Right lobe of liver (tissue), 6 donors: ENCODE results near the gene HERPUD2. TPM values are rescaled to one million over a fixed set of nuclear protein-coding genes. Genes with fewer than 3 reads are reported as not detected.
A peak's percentile ranks its signal among the peaks of the same experiment; 100 is the strongest.

Experiments used
- ATAC-seq, 4 donors: fragments of 200-7000 bp; cut with Tn5 transposase; one replicate each; pipeline ENCODE4 v1.9.1; 2020; ENCODE audit warnings: mild to moderate bottlenecking in 4 of 4, moderate library complexity in 4 of 4
- DNase-seq, 3 donors: peaks; one replicate each; pipeline ENCODE4 v3.0.0-alpha.2; 2020
- H3K27ac ChIP-seq, 3 donors: fragments of 200-600 bp; one replicate each; pipeline ENCODE4 v1.8.0; 2022
- H3K27me3 ChIP-seq, 2 donors: fragments of 200-600 bp; one replicate each; pipeline ENCODE4 v1.8.0; 2022
- H3K36me3 ChIP-seq, 4 donors: fragments of 200-600 bp; sonication (generic) in 1 of 4; one replicate each; pipeline versions ENCODE4 v1.5.1 to v1.8.0; 2017 to 2022; ENCODE audit warnings: control low read depth in 1 of 4
- H3K4me1 ChIP-seq, 4 donors: fragments of 200-600 bp; sonication (generic) in 1 of 4; one replicate each; pipeline versions ENCODE4 v1.5.1 to v1.8.0; 2017 to 2022; ENCODE audit warnings: control low read depth in 1 of 4
- H3K4me3 ChIP-seq, 3 donors: fragments of 200-600 bp; one replicate each; pipeline ENCODE4 v1.8.0; 2022
- H3K9me3 ChIP-seq, 4 donors: fragments of 200-600 bp; sonication (generic) in 1 of 4; one replicate each; pipeline versions ENCODE4 v1.5.1 to v1.8.0; 2017 to 2022; ENCODE audit warnings: control low read depth in 1 of 4
- CTCF ChIP-seq, 4 donors: fragments of 200-600 bp in 3 of 4; fragments of 450-650 bp in 1 of 4; IDR thresholded peaks; one replicate each; pipeline versions ENCODE4 v1.5.1 to v1.8.0; 2016 to 2022; ENCODE audit warnings: antibody characterized with exemption in 4 of 4, mild to moderate bottlenecking in 2 of 4
- POLR2A ChIP-seq: fragments of 450-650 bp; IDR thresholded peaks from one replicate; pipeline ENCODE4 v1.6.1; 2017; ENCODE audit warnings: antibody characterized with exemption, mild to moderate bottlenecking
- WGBS: methylation state at CpG from one replicate; pipeline ENCODE4 v1.1.6; 2018; ENCODE audit warnings: low coverage, low lambda C conversion rate; ENCODE audit not compliant: insufficient coverage; ENCODE audit errors: missing lambda C conversion rate; 5-methylcytosine and 5-hydroxymethylcytosine counted together
- intact Hi-C, 2 donors: fragments of 100-400 bp; cut with DNase I; formaldehyde crosslinking; loops; one replicate each; pipeline versions ENCODE4 v1.11.2 to v1.14.1; 2022
- total RNA-seq, 6 experiments: library from RNA; depleted of rRNA in 2 of 6; stranded (reverse); fragments of >200 nt in 2 of 6; fragmentation: NEBNext Ultra II Directional in 3 of 6; extraction: Animal tissue kit (Norgen Biotek cat#: 25700) in 3 of 6; gene quantifications; one replicate each; pipeline versions ENCODE4 v1.1.0 to v1.2.4, GENCODE V29; 2016 to 2023
- donor health status: DM: no; HTN: yes; CAD: no.
- donor health status: DM: no; HTN: no; CAD: no.
- donor health status: DM: no; HTN: no; CAD: no.
- donor health status: DM: no; HTN: yes; CAD: no.
- donor health status: DM: no; HTN: yes; CAD: no.

Gene HERPUD2
- total RNA-seq, 6 experiments from 2014 or later: 15.4 to 26.7 (median 20.6) TPM

- 31% methylated on average over 10 of the region's 16 CpGs for WGBS
- ATAC-seq: peak; percentile 91 to 94 (median 92)
- intact Hi-C loops: no loop called here
Measured at GRCh38 chr7:35624299-35625186, 70.4 kb downstream of the HERPUD2 start.

GRCh38 chr7:35623381-35623780 lies 71.6 kb downstream of the HERPUD2 start:
- H3K4me1 ChIP-seq: peaks cover 0 to 5% (median 0%) of the 10 kb centered on the region in 4 donors
- H3K36me3 ChIP-seq: peaks cover 0 to 3% (median 0%) of the 10 kb centered on the region in 4 donors
- DNase-seq: no peak
- no peaks in the 10 kb centered on the region for H3K27me3 ChIP-seq
- no peak for ATAC-seq
- TF ChIP-seq POLR2A: no peak
- TF ChIP-seq CTCF (IDR thresholded peaks at IDR 0.05): no peak
- WGBS: 42% methylated on average over 2 of the region's 2 CpGs
- H3K27ac ChIP-seq: no peak overlapping the region
- no peak overlapping the region for H3K4me3 ChIP-seq
- intact Hi-C loops: no loop called here
- H3K9me3 ChIP-seq: no peaks in the 10 kb centered on the region

More at GRCh38 chr7:35624299-35625186, 70.4 kb downstream of the HERPUD2 start:
- TF ChIP-seq CTCF (IDR thresholded peaks at IDR 0.05): peak; percentile 77 to 88 (median 83)
- no peak for TF ChIP-seq POLR2A
- H3K36me3 ChIP-seq: peaks cover 0 to 3% (median 0%) of the 10 kb centered on the region in 4 donors
- H3K9me3 ChIP-seq: no peaks in the 10 kb centered on the region
- no peaks in the 10 kb centered on the region for H3K27me3 ChIP-seq
- no peak overlapping the region for H3K4me3 ChIP-seq
- DNase-seq: no peak
- no peak overlapping the region for H3K27ac ChIP-seq
- peaks cover 0 to 5% (median 0%) of the 10 kb centered on the region in 4 donors for H3K4me1 ChIP-seq

- intact Hi-C loops: no loop called here
- no CpG with 5 or more reads among the region's 1 CpG for WGBS
Measured at GRCh38 chr7:35619863-35620262, 75.1 kb downstream of the HERPUD2 start.

GRCh38 chr7:35617041-35617440 lies 77.9 kb downstream of the HERPUD2 start:
- 76% methylated on average over 3 of the region's 3 CpGs for WGBS
- TF ChIP-seq POLR2A: no peak
- TF ChIP-seq CTCF (IDR thresholded peaks at IDR 0.05): no peak

More at GRCh38 chr7:35619863-35620262, 75.1 kb downstream of the HERPUD2 start:
- Histone ChIP-seq H3K9me3 (no peaks in the 10 kb centered on the region), H3K4me1 (peaks cover 0 to 5% (median 0%) of the 10 kb centered on the region in 4 donors), H3K36me3 (no peaks in the 10 kb centered on the region), H3K27me3 (no peaks in the 10 kb centered on the region), H3K4me3 (no peak overlapping the region), H3K27ac (no peak overlapping the region)
- ATAC-seq: no peak
- TF ChIP-seq CTCF (IDR thresholded peaks at IDR 0.05): no peak
- no peak for TF ChIP-seq POLR2A
- DNase-seq: no peak

More at GRCh38 chr7:35617041-35617440, 77.9 kb downstream of the HERPUD2 start:
- Histone ChIP-seq H3K4me1 (no peaks in the 10 kb centered on the region), H3K9me3 (no peaks in the 10 kb centered on the region), H3K27me3 (no peaks in the 10 kb centered on the region), H3K27ac (no peak overlapping the region), H3K36me3 (no peaks in the 10 kb centered on the region), H3K4me3 (no peak overlapping the region)
- ATAC-seq (no peak), DNase-seq (no peak)
- intact Hi-C loops: no loop called here
